SKM-1 treated with dmso at 0.1 percent for 144 hours (cell line): ENCODE results near the gene SUMO3.

Experiments
- DNase-seq: peaks from one replicate; lab custom pipeline; 2025; ENCODE audit not compliant: unreplicated experiment; lab: John Stamatoyannopoulos, UW

Gene SUMO3

DNA sequence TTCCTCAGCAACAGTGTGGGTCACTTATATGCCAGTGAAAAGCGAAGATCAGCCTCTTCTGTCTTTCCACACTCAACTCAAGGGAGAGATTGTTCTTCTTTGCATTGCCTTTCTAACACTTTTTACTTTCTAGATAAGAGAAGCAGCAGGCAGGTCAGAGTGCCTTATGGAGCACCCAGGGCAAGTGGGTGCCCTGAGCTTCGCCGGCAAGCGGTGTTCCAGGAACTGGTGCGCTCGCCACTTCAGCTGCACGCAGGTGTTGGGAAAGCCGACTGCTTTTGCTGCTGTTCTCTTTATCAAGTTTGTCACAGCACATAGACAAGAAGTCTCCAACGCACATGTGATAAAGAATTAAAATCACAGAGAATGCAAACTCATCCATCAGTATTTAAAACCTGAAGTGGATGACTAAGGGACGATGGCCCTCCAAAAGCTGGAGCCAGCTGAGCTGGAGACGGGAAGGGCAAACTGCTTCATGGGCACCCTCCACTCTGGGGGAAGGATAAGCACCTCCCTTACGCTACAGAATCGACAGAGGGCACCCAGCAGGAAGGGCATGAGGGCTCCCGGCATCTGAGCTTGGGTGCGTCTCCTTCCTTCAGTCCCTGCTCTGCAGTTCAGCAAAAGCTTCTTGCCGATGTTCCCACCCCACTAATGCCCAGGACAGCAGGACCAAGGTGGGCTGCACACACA is 36.9 kb downstream of the SUMO3 start:
- no peak for DNase-seq

DNA sequence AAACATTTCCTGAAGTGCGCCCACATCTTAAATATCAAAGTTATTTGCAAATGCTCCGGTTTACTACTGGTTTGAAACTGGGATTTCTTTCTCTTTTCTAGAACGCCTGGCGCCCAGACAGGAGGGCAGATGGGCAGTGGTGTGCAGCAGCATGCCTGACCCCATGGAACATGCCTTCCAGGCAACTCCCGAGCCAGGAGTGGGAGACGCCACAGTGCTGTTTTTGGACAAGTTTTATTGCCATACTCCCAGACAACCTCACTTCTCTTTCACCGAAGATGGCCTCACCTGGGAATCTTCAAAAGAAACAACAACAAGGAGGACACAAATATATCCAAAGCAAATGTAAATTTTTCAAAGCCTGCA is 37.7 kb downstream of the SUMO3 start:
- DNase-seq = no peak

DNA sequence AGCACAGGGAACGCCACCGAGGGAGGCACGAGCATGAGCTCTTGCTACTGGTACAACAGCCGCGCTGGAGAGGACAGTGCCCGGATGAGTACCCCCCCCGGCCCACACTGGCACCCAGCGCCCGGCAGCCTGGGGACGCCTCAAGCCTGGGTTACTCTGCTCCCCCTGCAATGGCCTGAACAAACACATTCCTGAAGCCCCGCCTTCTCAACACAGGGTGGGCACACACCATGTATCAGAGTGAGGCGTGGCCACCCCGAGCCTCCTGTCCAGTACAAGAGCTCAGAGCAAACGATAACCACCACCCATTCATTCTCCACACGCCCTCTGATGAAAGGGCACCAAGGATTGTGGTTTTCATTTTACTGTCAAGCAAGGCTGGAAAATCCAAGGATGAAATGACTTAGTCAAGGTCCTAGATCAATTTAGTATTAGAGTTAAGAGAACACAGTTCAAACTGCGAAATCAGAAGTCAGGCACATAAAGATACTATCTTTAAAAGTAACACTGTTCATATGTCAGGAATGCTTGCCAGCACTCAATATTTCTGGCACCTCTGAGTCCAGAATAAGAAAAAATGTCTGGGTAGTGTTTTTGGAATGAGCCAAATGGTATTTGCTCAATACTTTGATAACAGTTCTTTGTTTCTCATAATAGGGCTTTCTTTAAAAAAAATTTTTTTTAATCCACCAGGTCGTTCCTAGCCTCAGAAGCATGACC is 38.3 kb downstream of the SUMO3 start:
- no peak for DNase-seq

GRCh38 chr21:44778983-44779382 is 38.9 kb downstream of the SUMO3 start:
- DNase-seq = no peak

DNA sequence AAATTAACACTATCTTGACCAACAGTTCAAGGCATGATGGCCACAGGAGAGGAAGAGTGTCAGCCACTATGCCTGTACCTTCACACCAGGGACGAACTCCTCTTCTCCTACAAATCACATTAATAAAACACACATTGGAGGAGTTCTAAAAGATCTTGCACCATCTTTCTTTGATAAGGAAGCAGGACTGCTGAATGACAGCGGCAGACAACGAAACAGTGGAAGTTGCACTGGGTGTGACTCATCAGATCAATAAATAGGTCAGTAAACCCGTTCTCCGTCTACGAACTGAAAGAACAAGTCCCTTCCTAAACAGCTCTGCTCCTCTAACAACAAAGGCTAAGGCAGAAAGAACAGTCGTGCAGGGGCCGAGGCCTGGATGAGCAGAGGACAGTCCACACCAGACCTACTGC is 39.4 kb downstream of the SUMO3 start:
- no peak for DNase-seq

GRCh38 chr21:44778094-44778493 is 39.8 kb downstream of the SUMO3 start:
- no peak for DNase-seq

DNA sequence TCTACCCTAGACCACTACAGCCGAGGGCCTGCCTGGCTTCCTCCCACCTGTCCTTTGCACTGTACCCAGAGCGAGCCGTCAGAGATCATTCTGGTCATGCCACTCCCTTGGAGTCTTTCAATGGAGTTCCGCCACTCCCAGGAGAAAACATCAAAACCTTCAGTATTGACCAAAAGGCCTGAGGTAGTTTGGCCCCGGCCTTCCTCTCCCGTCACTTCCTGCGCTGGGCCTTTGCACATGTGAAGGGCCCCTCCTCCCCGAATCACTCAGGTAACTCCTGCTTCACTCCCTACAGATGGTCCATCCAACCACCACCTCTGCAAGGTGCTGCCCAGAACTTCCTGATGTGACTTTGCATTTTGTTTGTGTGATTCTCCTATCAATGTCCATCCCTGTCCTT is 42.9 kb downstream of the SUMO3 start:
- DNase-seq = no peak

DNA sequence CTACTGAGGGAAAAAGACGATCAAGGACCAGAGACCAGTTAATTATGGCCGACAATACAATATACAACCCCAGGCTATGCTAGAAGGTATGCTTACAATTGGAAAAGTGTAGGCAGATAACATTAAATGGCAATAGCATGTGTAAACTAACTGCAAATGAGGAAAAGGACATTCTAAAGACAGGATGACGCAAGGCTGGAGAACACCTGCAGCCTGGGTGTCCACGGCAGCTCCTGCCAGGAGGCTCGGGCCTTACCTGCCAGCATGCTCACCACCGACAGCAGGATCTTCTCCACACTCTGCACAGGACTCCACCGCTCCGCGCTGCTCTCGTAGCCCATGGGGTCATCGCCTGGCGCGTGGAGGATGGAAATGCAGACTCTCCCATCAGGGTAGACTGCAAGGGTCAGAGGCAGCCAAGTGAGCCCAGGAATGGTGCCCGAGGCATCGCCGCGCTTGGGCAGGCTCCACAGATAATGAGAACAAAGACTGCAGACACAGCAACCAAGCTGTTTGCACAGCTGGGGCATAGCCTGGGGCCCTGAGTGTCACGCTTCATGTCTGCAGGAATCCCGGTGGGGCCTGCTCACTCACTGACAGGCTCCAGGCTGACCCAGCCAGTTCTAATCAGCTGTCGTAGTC is 44.5 kb downstream of the SUMO3 start:
- DNase-seq = no peak

- no peak for DNase-seq
Measured at GRCh38 chr21:44771896-44772525, 45.9 kb downstream of the SUMO3 start.

DNA sequence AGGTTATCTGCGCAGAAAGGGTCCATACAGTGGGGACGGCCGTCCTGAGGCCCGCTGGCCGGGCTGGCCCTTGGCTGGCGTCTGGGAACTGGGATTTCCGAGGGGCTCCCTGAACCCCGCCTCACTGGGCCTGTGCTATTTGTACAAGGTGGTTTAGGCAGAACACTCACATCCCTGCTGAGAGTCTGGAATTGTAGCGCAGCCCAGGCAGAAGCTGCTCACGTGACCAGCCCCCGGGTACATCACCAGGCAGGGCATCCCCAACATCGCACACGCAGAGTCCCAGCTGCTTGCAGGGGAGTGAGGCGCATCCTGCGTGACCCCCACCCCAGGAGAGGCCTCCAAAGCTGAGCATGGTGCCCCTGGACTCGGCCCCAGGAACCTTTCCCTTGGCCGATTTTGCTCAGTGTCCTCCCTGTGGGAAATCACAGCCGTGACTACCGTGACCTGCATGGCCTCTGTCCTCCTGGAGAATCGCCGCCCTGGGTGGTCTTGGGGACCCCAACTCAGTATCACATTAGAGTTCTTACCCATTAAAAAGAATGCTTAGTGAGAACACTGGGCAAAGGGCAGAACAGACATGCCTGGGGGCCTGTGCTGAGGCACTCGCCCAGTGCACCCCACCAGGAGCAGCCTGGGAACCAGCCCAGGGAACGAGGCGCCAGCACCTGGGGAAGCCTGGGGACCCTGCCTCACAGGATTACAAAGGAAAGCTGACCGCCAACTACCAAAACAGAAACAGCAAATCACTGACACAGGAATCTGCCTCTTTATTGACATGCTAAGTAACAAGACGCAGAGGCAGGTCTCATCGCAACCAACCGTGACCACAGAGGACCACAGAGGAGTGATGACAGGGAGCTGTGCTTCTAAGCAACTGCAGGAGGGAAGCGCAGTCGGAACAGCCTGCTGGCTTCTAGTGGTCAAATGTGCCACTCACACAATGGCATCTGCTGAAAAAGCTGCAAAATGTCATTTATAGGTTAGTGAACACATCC is 49.7 kb downstream of the SUMO3 start:
- no peak for DNase-seq

DNA sequence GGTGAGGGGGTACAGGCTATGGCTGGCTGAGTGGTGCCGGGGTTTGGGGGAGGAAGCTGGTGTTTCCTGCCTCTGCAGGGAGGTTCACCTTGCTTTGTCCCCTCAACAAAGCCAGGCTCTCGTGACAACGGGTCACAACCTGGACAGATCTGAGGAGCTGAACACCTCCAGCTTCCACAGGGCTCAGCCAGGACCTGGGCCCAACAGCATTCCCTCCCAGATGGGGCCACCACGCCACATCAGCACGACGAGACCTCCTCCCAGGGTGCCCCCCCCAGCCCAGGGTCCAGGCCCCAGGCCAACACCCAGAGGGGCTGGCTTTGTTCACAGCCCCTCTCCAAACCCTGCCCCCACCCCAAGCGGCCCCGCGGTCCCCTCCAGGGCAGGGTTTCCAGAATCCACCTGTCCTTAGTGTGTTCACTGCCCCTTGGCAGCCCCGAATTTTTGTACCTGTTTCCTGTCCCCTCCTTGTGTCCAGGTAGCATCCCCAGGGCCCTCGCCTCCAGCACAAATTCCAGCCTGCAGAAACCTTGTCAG is 51.0 kb downstream of the SUMO3 start:
- no peak for DNase-seq

GRCh38 chr21:44766014-44766817 is 51.6 kb downstream of the SUMO3 start:
- DNase-seq = no peak

- DNase-seq = no peak
Measured at GRCh38 chr21:44765231-44766013, 52.4 kb downstream of the SUMO3 start.

DNA sequence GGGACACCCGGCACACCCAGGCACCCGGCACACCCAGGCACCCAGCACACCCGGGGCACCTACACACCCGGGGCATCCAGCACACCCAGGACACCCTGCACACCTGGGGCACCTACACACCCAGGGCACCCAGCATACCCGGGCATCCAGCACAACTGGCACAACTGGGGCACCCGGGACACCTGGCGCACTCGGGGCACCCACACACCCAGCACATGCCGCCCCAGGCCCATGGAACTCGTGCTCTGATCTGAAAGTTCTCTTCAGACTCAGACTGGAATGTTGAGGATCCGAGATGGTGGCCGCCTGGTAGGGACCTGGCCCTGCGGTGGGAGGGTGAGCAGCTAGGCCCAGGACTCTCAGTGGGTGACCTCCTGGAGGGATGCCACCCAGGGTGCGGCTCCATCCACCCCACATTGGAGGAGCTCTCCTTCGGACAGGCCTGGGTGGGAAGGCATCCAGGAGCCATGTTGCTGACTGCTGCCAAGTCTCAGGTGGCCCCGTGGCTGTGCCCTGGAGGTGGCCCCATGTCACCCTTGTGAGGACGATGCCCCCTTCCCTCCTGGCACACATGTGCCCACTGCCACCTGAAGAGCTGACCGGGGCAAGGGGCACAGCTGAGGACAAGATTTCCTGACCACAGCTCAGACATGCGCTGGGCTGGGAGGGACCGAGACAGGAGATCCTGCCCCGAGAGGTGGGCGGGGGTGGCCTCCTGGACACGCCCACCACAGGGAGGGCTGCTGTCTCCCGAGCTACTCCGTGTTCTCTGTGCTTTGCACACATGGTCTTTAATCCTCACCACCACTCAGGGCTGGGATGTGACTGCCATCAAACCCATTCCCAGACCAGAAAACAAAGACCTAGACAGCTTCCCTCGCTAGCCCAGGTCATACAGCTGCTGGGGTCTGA is 53.3 kb downstream of the SUMO3 start:
- DNase-seq = no peak

GRCh38 chr21:44763451-44764318 is 54.2 kb downstream of the SUMO3 start:
- no peak for DNase-seq

DNA sequence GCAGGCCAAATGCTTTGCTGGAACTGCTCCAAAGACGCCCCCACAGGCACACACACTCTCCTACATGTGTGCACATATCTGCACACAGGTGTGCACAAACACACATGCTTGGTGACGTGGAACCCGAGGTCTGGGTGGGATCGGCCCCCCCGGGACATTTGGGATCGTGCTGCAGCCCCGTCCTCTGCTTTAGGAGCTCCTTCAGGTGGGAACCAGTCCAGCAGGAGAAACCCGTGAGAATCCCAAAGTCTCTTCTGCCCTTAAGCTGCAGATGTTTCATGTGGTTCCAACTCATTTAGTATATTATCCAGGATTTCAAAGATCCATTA is 54.8 kb downstream of the SUMO3 start:
- DNase-seq = no peak
